Right cardiac atrium (tissue), 5 donors: ENCODE measurements around the gene FAM3C. TPM values are rescaled to one million over a fixed set of nuclear protein-coding genes. Genes with fewer than 3 reads are reported as not detected.
A peak's percentile ranks its signal among the peaks of the same experiment; 100 is the strongest.
"Not testable (repeated sequence)": the region's sequence is repeated elsewhere in the genome, so short reads cannot be mapped to it uniquely, and the experiment has no call there.

Source experiments
- ATAC-seq, 2 donors: fragments of 200-7000 bp; cut with Tn5 transposase; one replicate each; pipeline versions ENCODE4 v1.8.0 to v1.9.1; 2020; ENCODE audit warnings: moderate library complexity in 2 of 2, mild to moderate bottlenecking in 1 of 2
- DNase-seq, 3 donors: peaks; one replicate each; pipeline ENCODE4 v3.0.0-alpha.2; 2020
- H3K27ac ChIP-seq: one replicate; pipeline ENCODE4 v1.5.1; 2013; ENCODE audit warnings: mild to moderate bottlenecking, low read length, control low read depth, moderate library complexity
- H3K27me3 ChIP-seq: one replicate; pipeline ENCODE4 v1.6.1; 2013; ENCODE audit not compliant: control insufficient read depth, insufficient read depth
- H3K4me1 ChIP-seq: one replicate; pipeline ENCODE4 v1.6.1; 2013; ENCODE audit warnings: low read length; ENCODE audit not compliant: control insufficient read depth, insufficient read depth
- H3K4me3 ChIP-seq: one replicate; pipeline ENCODE4 v1.5.1; 2013; ENCODE audit warnings: low read length, control low read depth
- H3K9me3 ChIP-seq: one replicate; pipeline ENCODE4 v1.6.1; 2013; ENCODE audit warnings: low read length; ENCODE audit not compliant: control insufficient read depth
- WGBS: extraction: QIAGEN DNeasy Blood & Tissue Kit; methylation state at CpG from one replicate; pipeline ENCODE4 v1.1.7; 2013; 5-methylcytosine and 5-hydroxymethylcytosine counted together
- intact Hi-C, 4 donors: fragments of 100-400 bp; cut with DNase I; formaldehyde crosslinking; loops; one replicate each; pipeline versions ENCODE4 v1.11.0 to v1.14.0; 2022 to 2023
- polyA plus RNA-seq: library from polyadenylated mRNA; stranded (reverse); fragments of 200-250 nt; gene quantifications from one replicate; pipeline ENCODE4 v1.2.3, GENCODE V29; 2013
- total RNA-seq, 4 donors: library from RNA; stranded (reverse); fragmentation: NEBNext Ultra II Directional; extraction: Animal tissue kit (Norgen Biotek cat#: 25700); gene quantifications; one replicate each; pipeline ENCODE4 v1.2.1, GENCODE V29; 2021
- donor health status: healthy with polysubstance abuse.
- donor health status: DM: no; HTN: yes; CAD: no.
- donor health status: DM: no; HTN: no; CAD: no.
- donor health status: DM: no; HTN: yes; CAD: no; lungs with severe emphysema.
- donor health status: DM: yes; HTN: yes; CAD: no.

The FAM3C gene
- total and polyA plus RNA-seq, 5 donors = 45.5 to 69.6 (median 60.5) TPM

DNA sequence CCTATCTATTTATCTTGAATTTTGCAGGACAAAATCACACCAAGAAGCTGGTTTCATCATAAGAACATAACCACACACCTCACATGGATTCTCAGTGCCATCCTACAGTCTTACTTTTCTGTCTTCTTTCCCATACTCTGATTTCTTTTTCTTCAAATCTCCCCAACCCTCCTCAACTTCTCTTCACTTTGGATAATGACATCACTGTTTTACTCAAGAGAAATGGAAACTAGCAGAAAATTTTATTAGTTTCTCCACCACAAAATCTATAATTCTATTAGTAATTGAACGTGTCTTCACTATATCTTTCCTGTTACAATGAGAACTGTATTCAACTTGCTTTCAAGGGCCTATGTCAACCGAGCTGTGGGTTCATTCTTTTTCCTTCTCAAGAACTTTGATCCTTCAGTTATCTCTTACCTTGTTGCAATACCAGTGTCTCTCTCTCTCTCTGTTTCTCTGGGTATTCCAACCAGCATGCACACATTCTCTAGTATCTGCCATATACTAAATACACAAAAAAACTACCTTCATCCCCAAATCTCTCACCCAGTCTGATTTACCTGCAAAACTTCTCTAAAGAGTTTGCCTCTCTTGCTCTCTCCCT is 35.4 kb upstream of the FAM3C start:
- 93% methylated on average over 2 of the region's 2 CpGs for WGBS
- no peak overlapping the region for H3K4me3 ChIP-seq
- no peaks in the 10 kb centered on the region for H3K4me1 ChIP-seq
- no peak overlapping the region for H3K27ac ChIP-seq
- no peak for ATAC-seq
- H3K27me3 ChIP-seq = no peaks in the 10 kb centered on the region
- DNase-seq = no peak
- intact Hi-C loops = no loop called here
- no peaks in the 10 kb centered on the region for H3K9me3 ChIP-seq

DNA sequence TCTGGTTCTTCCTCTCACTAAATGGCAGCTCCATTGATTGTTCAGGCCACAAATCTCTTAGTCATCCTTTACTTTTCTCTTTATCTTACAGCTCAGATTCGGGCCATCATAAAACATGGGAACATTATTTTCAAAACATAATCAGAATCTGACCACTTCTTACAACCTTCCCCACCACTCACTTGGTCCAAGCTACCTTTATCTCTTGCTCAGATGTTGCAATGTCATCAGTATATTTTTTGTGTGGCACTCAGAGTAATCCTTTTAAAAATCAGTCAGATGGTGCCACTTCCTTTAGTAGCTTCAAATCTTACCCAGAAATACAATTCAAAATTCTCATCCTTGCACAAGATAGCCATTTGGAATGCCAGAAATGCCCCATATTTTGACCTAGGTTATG is 34.5 kb upstream of the FAM3C start:
- intact Hi-C loops = no loop called here
- ATAC-seq = no peak
- no peak for DNase-seq
- Histone ChIP-seq H3K9me3 (no peaks in the 10 kb centered on the region), H3K4me1 (no peaks in the 10 kb centered on the region), H3K4me3 (no peak overlapping the region), H3K27me3 (no peaks in the 10 kb centered on the region), H3K27ac (no peak overlapping the region)
- 82% methylated on average over 1 of the region's 1 CpG for WGBS

DNA sequence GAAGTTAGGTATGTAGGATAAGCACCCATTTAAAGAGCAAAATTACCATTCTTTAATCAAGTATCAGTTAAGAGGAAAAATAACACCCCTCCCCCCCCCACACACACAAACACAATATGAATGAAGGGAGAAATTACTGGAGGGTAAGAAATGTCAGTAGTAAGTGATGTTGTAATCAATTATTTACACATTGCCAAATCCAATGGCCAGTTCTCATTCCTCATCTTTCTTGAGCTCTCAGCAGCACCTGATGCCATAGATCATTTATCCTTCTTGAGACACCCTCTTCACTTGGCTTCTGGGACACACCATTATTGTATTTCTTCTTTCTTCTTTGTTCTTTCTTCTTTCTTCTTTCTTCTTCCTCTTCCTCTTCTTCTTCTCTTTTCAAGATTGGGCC is 33.7 kb upstream of the FAM3C start:
- no peak for DNase-seq
- Histone ChIP-seq H3K4me1 (no peaks in the 10 kb centered on the region), H3K27ac (no peak overlapping the region), H3K4me3 (no peak overlapping the region), H3K9me3 (no peaks in the 10 kb centered on the region), H3K27me3 (no peaks in the 10 kb centered on the region)
- no peak for ATAC-seq
- intact Hi-C loops = no loop called here

DNA sequence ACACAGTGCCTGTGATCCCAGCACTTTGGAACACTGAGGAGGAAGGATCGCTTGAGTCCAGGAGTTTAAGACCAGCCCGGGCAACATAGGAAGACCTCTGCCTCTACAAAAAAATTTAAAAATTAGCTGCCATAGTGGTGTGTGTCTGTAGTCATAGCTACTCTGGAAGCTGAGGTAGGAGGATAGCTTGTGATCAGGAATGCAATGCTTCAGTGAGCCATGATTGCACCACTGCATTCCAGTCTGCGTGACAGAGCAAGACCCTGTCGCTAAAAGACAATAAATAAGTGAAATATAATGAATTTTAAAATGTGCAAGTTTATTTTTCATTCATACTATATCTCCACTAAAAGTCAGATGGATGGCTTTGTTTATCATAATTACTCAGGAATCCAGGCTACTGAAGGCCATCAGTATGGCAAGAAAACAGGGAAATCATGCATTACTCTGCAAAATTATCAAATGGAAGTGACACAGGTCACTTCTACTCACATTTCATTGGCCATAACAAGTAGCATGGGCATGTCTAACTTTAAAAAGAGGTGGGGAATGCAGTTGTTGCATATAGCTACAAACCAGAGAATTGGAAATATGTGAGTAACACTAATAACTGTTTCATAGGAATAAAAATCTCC is 32.9 kb upstream of the FAM3C start:
- WGBS = 65% methylated on average over 4 of the region's 4 CpGs
- ATAC-seq (no peak), DNase-seq (no peak)
- intact Hi-C loops = no loop called here
- H3K4me3 ChIP-seq = no peak overlapping the region
- H3K27me3 ChIP-seq = no peaks in the 10 kb centered on the region
- no peaks in the 10 kb centered on the region for H3K9me3 ChIP-seq
- no peak overlapping the region for H3K27ac ChIP-seq
- H3K4me1 ChIP-seq = no peaks in the 10 kb centered on the region

DNA sequence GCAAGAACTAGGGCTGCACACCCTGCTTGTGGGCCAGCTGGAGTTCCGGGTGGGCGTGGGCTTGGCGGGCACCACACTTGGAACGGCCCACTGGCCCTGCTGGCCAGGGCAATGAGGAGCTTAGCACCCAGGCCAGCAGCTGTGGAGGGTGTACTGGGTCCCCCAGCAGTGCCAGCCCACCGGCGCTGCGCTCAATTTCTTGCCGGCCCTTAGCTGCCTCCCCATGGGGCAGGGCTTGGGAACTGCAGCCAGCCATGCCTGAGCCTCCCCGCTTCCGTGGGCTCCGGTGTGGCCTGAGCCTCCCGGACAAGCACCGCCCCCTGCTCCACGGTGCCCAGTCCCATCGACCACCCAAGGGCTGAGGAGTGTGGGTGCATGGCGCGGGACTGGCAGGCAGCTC is 25.6 kb upstream of the FAM3C start:
- H3K4me1 ChIP-seq, H3K27me3 ChIP-seq, ATAC-seq, H3K9me3 ChIP-seq, H3K27ac ChIP-seq, intact Hi-C loops, H3K4me3 ChIP-seq: not testable (repeated sequence)
- WGBS = 96% methylated on average over 17 of the region's 17 CpGs
- peak in 1 of 3 donors; percentile 48 for DNase-seq

DNA sequence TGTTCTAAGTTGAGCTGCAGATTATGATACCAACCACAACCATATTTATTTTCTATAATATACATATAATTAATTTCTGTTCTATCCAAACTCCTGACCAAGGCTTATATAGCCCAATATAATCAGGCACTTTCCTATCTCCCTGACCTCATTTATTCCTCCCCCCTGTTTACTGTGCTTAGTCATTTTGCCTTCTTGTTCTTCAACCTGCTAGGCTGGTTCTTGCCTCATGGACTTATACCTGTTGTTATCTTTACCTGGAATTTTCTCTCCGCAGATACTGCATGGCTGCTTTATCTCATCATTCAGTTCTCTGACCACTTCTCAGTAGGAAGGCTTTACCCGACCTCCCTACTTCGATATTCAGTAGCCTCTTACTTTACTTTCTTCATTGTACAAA is 24.9 kb upstream of the FAM3C start:
- Histone ChIP-seq H3K9me3 (no peaks in the 10 kb centered on the region), H3K4me1 (no peaks in the 10 kb centered on the region), H3K27me3 (no peaks in the 10 kb centered on the region), H3K4me3 (no peak overlapping the region), H3K27ac (no peak overlapping the region)
- WGBS = 60% methylated on average over 3 of the region's 3 CpGs
- ATAC-seq (no peak), DNase-seq (no peak)
- intact Hi-C loops = no loop called here

DNA sequence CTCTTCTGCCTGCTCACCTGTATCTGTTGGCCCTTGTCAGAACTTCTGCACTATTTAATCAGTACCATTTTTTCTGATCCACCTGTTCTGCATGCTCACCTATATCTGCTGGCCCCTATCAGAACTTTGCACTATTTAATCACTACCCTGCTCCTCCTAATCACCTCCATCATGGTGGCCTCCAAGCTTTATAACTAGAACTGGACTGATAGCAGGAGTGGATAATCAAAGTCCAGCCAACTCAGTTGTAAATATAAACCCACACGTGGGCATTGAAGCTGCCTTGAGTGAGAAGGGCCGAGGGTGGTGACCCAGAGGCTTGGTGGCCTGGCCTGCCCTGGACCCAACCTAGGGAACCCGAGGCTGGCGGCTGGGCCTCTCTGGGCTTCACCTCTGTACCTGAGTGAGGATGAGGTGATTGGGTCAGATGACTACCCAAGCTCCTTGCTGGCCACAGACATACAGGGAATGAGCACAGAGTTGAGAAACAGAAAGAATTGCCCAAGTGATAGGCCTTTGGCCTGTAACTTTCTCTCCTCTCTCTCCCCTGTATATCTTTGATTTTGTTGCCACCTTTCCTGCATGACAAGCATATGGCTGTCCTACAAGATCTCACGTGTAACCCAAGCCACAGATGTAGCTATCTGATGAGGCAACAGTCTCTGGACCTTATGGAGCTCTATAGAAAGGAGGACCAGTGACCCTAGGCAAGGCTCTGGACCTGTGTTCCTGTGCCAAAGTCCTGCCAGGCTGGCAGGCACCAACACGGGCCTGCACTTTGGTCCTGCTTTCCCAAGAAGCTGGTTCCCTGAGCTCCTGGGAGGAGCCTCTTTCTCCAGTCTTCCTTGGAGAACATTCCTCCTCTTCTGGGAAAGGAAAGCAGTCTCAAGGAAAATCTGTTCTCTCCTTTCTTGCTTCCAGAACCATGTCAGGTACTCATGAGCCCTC is 23.4 kb upstream of the FAM3C start:
- Histone ChIP-seq H3K27ac (no peak overlapping the region), H3K4me3 (no peak overlapping the region), H3K9me3 (no peaks in the 10 kb centered on the region), H3K27me3 (no peaks in the 10 kb centered on the region), H3K4me1 (no peaks in the 10 kb centered on the region)
- DNase-seq (no peak), ATAC-seq (no peak)
- intact Hi-C loops = no loop called here
- WGBS = 62% methylated on average over 6 of the region's 6 CpGs

DNA sequence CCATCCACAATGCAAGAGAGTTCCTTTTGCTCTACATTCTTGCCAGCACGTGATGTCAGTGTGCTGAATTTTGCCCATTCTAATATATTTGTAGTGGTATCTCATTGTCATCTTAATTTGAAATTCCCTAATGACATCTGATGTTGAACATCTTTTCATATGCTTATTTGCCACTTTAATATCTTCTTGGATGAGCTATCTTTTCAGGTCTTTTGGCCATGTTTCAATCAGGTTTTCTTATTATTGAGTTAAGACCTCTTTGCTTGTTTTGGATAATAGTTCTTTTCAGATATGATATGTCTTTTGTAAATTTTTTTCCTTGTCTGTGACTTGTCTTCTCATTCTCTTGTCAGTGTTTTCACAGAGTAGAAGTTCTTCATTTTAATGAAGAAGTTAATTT is 20.4 kb upstream of the FAM3C start:
- ATAC-seq = no peak
- H3K27ac ChIP-seq = no peak overlapping the region

DNA sequence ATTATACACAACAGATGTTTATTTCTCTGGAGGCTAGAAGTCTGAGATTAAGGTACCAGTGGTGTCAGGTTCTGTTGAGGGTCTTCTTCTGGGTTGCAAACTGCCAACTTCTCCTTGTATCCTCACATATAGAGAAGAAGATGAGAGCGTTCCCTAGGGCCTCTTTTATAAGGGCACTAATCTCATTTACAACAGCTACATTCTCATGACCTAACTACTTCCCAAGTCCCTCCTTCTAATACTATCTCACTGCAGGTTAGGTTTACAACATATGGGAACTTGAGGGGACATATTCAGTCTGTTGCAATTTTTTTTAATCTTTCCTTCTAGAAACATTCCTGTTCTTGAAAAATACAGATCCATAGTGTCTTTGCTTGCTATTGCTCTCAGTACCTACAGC is 18.3 kb upstream of the FAM3C start:
- intact Hi-C loops = no loop called here

More for the DNA sequence above, 20.4 kb upstream of the FAM3C start:
- Histone ChIP-seq H3K27me3 (no peaks in the 10 kb centered on the region), H3K9me3 (no peaks in the 10 kb centered on the region), H3K4me3 (no peak overlapping the region), H3K4me1 (no peaks in the 10 kb centered on the region)
- 69% methylated on average over 1 of the region's 1 CpG for WGBS
- intact Hi-C loops = no loop called here
- DNase-seq = no peak

DNA sequence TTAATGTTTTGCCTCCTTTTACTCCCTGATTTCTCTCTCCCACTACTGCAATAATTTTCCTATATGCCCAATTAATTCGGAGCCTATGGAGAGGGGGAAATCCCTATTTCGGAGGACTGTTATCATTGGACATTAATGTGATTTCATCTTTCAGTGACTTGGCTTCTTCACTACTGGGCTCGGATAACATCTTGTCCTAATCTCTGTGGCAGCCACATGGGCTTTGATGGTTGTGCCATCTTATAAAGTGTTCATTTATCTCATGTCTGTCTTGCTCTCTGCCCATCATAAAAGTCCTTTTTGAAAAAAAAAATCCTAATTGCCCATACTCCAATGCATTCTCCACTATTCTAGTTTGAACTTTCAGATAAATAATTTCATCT is 15.5 kb upstream of the FAM3C start:
- intact Hi-C loops = no loop called here
- WGBS = 78% methylated on average over 3 of the region's 3 CpGs
- H3K4me1 ChIP-seq = no peaks in the 10 kb centered on the region
- H3K27me3 ChIP-seq = no peaks in the 10 kb centered on the region
- no peaks in the 10 kb centered on the region for H3K9me3 ChIP-seq
- H3K27ac ChIP-seq = no peak overlapping the region
- ATAC-seq = no peak
- H3K4me3 ChIP-seq = no peak overlapping the region
- no peak for DNase-seq

More for the DNA sequence above, 18.3 kb upstream of the FAM3C start:
- H3K4me3 ChIP-seq = no peak overlapping the region
- ATAC-seq (no peak), DNase-seq (no peak)
- no peaks in the 10 kb centered on the region for H3K27me3 ChIP-seq
- no peaks in the 10 kb centered on the region for H3K4me1 ChIP-seq
- no peaks in the 10 kb centered on the region for H3K9me3 ChIP-seq
- WGBS = 96% methylated on average over 1 of the region's 1 CpG
- no peak overlapping the region for H3K27ac ChIP-seq

DNA sequence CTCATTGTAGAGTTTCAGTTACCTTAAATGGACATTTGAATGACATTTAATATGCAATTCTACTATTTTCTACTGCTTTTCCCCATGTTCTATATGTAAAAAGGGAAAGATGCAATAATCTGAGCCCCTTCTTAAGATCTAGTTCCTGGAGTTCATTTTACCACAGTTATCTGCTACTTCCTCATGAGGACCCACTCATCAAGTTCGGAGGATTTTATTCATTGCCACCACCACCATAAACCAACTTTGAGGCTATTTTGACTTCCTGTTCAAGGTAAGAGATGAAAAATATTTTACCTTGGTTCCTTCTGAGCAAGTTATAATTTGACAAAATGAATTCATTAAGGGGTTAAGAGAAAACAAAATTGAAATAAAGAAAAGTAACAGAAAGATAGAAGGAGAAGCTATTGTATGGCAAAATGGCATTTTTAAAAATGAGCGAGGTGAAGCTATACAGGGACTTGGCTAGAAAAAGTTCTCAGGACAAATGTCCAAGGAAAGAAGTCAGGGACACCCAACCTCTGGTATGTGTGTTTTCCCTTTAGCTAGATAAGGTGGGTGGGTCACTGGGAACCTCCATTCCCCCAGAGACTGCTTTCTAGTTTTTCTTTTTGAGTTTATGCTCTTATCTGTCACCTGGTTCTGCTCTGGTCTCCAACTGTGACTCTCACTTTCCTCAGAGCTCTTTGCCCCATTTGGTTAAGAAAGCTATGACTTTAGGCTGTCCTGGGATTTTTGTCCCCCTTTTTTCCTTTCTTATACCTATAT is 14.9 kb upstream of the FAM3C start:
- no peaks in the 10 kb centered on the region for H3K4me1 ChIP-seq
- ATAC-seq (no peak), DNase-seq (no peak)
- no peak overlapping the region for H3K4me3 ChIP-seq
- H3K27me3 ChIP-seq = no peaks in the 10 kb centered on the region
- WGBS = 87% methylated on average over 2 of the region's 2 CpGs
- no peaks in the 10 kb centered on the region for H3K9me3 ChIP-seq
- no peak overlapping the region for H3K27ac ChIP-seq
- intact Hi-C loops = no loop called here
